OCI-LY7 (cell line): ENCODE measurements around the gene ZNF358. TPM values are rescaled to one million over a fixed set of nuclear protein-coding genes. Genes with fewer than 3 reads are reported as not detected.

Experiments used
- Bru-seq: library from RNA; stranded (reverse); fragments of 400-500 nt; gene quantifications from one replicate; lab custom pipeline; 2021; lab: Mats Ljungman, UMichigan
- BruChase-seq, 2 experiments: library from RNA; stranded (reverse); fragments of 400-500 nt; gene quantifications; one replicate each; lab custom pipeline; 2021; lab: Mats Ljungman, UMichigan
- BruUV-seq: library from RNA; stranded (reverse); fragments of 400-500 nt; replicated peaks from 2 replicates; lab custom pipeline; 2021; lab: Mats Ljungman, UMichigan
- CTCF ChIA-PET: fragments of 300-600 bp; sonication (Branson Sonifier 250); formaldehyde crosslinking; loops from one replicate; lab custom pipeline; 2022; ENCODE audit warnings: antibody characterized with exemption; ENCODE audit not compliant: unreplicated experiment; lab: Charles Lee
- POLR2A ChIA-PET: fragments of 300-600 bp; sonication (Branson Sonifier 250); formaldehyde crosslinking; loops from one replicate; lab custom pipeline; 2022; ENCODE audit warnings: antibody characterized with exemption; lab: Charles Lee
- DNase-seq: peaks from one replicate; pipeline ENCODE4 v3.0.0-alpha.2; 2015; ENCODE audit warnings: low spot score
- H2AFZ ChIP-seq: fragments of 200-600 bp; sonication (generic), shearing (Covaris generic); 2 replicates; pipeline ENCODE4 v1.6.1; 2014; ENCODE audit warnings: mild to moderate bottlenecking, antibody characterized with exemption, low read length, moderate library complexity
- H3K27ac ChIP-seq: fragments of 200-600 bp; sonication (generic); 2 replicates; pipeline ENCODE4 v1.5.1; 2014; ENCODE audit warnings: mixed run types, low read depth, mild to moderate bottlenecking, moderate library complexity, low read length, inconsistent platforms; ENCODE audit not compliant: poor library complexity, severe bottlenecking
- H3K36me3 ChIP-seq: fragments of 200-600 bp; sonication (generic); 2 replicates; pipeline ENCODE4 v1.6.1; 2014; ENCODE audit warnings: mild to moderate bottlenecking, antibody characterized with exemption, low read length, moderate library complexity, mixed read lengths; ENCODE audit not compliant: insufficient read depth
- H3K4me1 ChIP-seq: fragments of 200-600 bp; sonication (generic); 2 replicates; pipeline ENCODE4 v1.5.1; 2014; ENCODE audit warnings: mild to moderate bottlenecking, low read length; ENCODE audit not compliant: insufficient read depth, poor library complexity, severe bottlenecking
- H3K4me2 ChIP-seq: fragments of 200-600 bp; sonication (generic); 2 replicates; pipeline ENCODE4 v1.6.1; 2014; ENCODE audit warnings: mild to moderate bottlenecking, low read length
- H3K4me3 ChIP-seq: fragments of 200-600 bp; sonication (generic); 2 replicates; pipeline ENCODE4 v1.5.1; 2014; ENCODE audit warnings: mild to moderate bottlenecking, low read depth, low read length; ENCODE audit not compliant: poor library complexity, severe bottlenecking
- H3K79me2 ChIP-seq: fragments of 200-600 bp; sonication (generic); 2 replicates; pipeline ENCODE4 v1.6.1; 2016; ENCODE audit warnings: low read depth, mild to moderate bottlenecking, low read length, moderate library complexity, mixed read lengths; ENCODE audit not compliant: insufficient read depth
- H3K9me2 ChIP-seq: fragments of 200-600 bp; sonication (generic); 2 replicates; pipeline ENCODE4 v1.6.1; 2016; ENCODE audit warnings: mild to moderate bottlenecking, low read length, mixed read lengths; ENCODE audit not compliant: insufficient read depth
- H3K9me3 ChIP-seq: fragments of 200-600 bp; sonication (generic); 2 replicates; pipeline ENCODE4 v1.6.1; 2014; ENCODE audit warnings: mild to moderate bottlenecking, mixed run types, low read length, mixed read lengths
- H4K20me1 ChIP-seq: fragments of 200-600 bp; sonication (generic); 2 replicates; pipeline ENCODE4 v1.6.1; 2014; ENCODE audit warnings: mild to moderate bottlenecking, antibody characterized with exemption, low read length, moderate library complexity, mixed read lengths; ENCODE audit not compliant: insufficient read depth
- CTCF ChIP-seq: fragments of 200-600 bp; sonication (generic); conservative IDR thresholded peaks from 2 replicates; pipeline ENCODE4 v1.5.1; 2014; ENCODE audit warnings: mild to moderate bottlenecking, antibody characterized with exemption, low read length, moderate library complexity, mixed read lengths
- EZH2phosphoT487 ChIP-seq: fragments of 200-600 bp; sonication (generic); IDR thresholded peaks from 2 replicates; pipeline ENCODE4 v1.6.1; 2018; ENCODE audit warnings: low read depth, borderline replicate concordance, mild to moderate bottlenecking, mixed run types, antibody characterized with exemption, low read length, moderate library complexity, mixed read lengths
- intact Hi-C: fragments of 100-400 bp; cut with micrococcal nuclease; formaldehyde crosslinking; loops from one replicate; pipeline ENCODE4 v1.10.0; 2022; ENCODE audit not compliant: unreplicated experiment
- long read RNA-seq: library from polyadenylated mRNA; stranded (forward); transcript quantifications from one replicate; pipeline ENCODE4 v2.0.0, GENCODE V29; 2022
- total RNA-seq, 2 experiments: library from RNA; depleted of rRNA in 1 of 2; stranded (reverse); fragments of >200 nt in 1 of 2; shearing (Covaris generic) in 1 of 2; gene quantifications; 2 replicates each; pipeline ENCODE4 v1.2.3, GENCODE V29; 2014 to 2022

The ZNF358 gene
- total RNA-seq (2014; rRNA removed; shearing (Covaris generic)) (not detected in 2 replicates), total RNA-seq (2022) (not detected in 2 replicates), Bru-seq, nascent RNA (not detected), BruChase-seq, experiment 1, labeled RNA remaining after a 6-hour chase (not detected), BruChase-seq, experiment 2, labeled RNA remaining after a 2-hour chase (not detected)
- long read RNA-seq = 0 reads

GRCh38 chr19:7515645-7516151, at the start of gene ZNF358:
TSS of gene ZNF358 (plus strand) at chr19:7516103. CDS start at chr19:7519243, 3,140 bp downstream.
- intact Hi-C loops = no loop called here
- H3K9me3 ChIP-seq = no peaks in the 10 kb centered on the region
- H4K20me1 ChIP-seq = no peaks in the 10 kb centered on the region
- no peak within 1 kb of the TSS for H3K4me3 ChIP-seq
- POLR2A ChIA-PET = no interaction called here
- CTCF ChIA-PET = no interaction called here
- no peaks in the 10 kb centered on the region for H3K4me1 ChIP-seq
- H3K27ac ChIP-seq = no peak within 1 kb of the TSS
- H3K4me2 ChIP-seq = no peak within 1 kb of the TSS
- no peaks in the 10 kb centered on the region for H3K79me2 ChIP-seq
- no peaks in the 10 kb centered on the region for H3K36me3 ChIP-seq
- DNase-seq = no peak
- no peak within 1 kb of the TSS for H2AFZ ChIP-seq
- TF ChIP-seq EZH2phosphoT487 = no peak
- TF ChIP-seq CTCF = no peak
- BruUV-seq = no TSS peak
- no peaks in the 10 kb centered on the region for H3K9me2 ChIP-seq

GRCh38 chr19:7467009-7467989, 48.6 kb upstream of the ZNF358 start:
- CTCF ChIA-PET = no interaction called here
- Histone ChIP-seq H3K9me2 (no peaks in the 10 kb centered on the region), H3K9me3 (no peaks in the 10 kb centered on the region), H3K4me1 (no peaks in the 10 kb centered on the region), H3K4me3 (no peak overlapping the region), H3K36me3 (peaks cover 97% of the 10 kb centered on the region), H3K4me2 (no peak overlapping the region), H3K79me2 (no peaks in the 10 kb centered on the region), H3K27ac (no peak overlapping the region), H4K20me1 (no peaks in the 10 kb centered on the region), H2AFZ (no peak overlapping the region)
- no peak for DNase-seq
- POLR2A ChIA-PET = no interaction called here
- no peak for TF ChIP-seq CTCF
- no peak for TF ChIP-seq EZH2phosphoT487
- BruUV-seq = no TSS peak
- intact Hi-C loops = no loop called here
